ENCODE measurements around the gene SLC16A8. TPM values are rescaled to one million over a fixed set of nuclear protein-coding genes. Genes with fewer than 3 reads are reported as not detected.
A peak's percentile ranks its signal among the peaks of the same experiment; 100 is the strongest.
"Not testable (repeated sequence)": the region's sequence is repeated elsewhere in the genome, so short reads cannot be mapped to it uniquely, and the experiment has no call there.

The SLC16A8 gene
- total and polyA plus RNA-seq, 8 donors = 0.38 to 2.1 (median 1.3) TPM

- peaks cover 28 to 45% of the 10 kb centered on the region in 2 donors for H3K27me3 ChIP-seq
- TF ChIP-seq, protein P1, sequence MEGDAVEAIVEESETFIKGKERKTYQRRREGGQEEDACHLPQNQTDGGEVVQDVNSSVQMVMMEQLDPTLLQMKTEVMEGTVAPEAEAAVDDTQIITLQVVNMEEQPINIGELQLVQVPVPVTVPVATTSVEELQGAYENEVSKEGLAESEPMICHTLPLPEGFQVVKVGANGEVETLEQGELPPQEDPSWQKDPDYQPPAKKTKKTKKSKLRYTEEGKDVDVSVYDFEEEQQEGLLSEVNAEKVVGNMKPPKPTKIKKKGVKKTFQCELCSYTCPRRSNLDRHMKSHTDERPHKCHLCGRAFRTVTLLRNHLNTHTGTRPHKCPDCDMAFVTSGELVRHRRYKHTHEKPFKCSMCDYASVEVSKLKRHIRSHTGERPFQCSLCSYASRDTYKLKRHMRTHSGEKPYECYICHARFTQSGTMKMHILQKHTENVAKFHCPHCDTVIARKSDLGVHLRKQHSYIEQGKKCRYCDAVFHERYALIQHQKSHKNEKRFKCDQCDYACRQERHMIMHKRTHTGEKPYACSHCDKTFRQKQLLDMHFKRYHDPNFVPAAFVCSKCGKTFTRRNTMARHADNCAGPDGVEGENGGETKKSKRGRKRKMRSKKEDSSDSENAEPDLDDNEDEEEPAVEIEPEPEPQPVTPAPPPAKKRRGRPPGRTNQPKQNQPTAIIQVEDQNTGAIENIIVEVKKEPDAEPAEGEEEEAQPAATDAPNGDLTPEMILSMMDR (IDR thresholded peaks at IDR 0.05) = no peak
- ATAC-seq = no peak
- H3K9me3 ChIP-seq = no peaks in the 10 kb centered on the region
- H3K36me3 ChIP-seq = peaks cover 0 to 16% of the 10 kb centered on the region in 2 donors
- no peak overlapping the region for H3K27ac ChIP-seq
- H3K4me3 ChIP-seq = no peak overlapping the region
- intact Hi-C loops (cut with DNase I) = no loop called here
- peak in 1 of 4 donors; percentile 34 for DNase-seq
- peaks cover 15 to 26% of the 10 kb centered on the region in 2 donors for H3K4me1 ChIP-seq
Observed at GRCh38 chr22:38079804-38080203, 4.2 kb downstream of the SLC16A8 start.

- intact Hi-C loops (cut with DNase I); H3K9me3 ChIP-seq; ATAC-seq; H3K4me3 ChIP-seq; H3K27ac ChIP-seq: not testable (repeated sequence)
- Histone ChIP-seq H3K36me3 (peaks cover 0 to 22% of the 10 kb centered on the region in 2 donors), H3K4me1 (peaks cover 15 to 26% of the 10 kb centered on the region in 2 donors), H3K27me3 (peaks cover 28 to 44% of the 10 kb centered on the region in 2 donors)
- DNase-seq = peak in 1 of 4 donors; percentile 5
Observed at GRCh38 chr22:38079208-38079607, 4.8 kb downstream of the SLC16A8 start.

- Histone ChIP-seq H3K9me3 (no peaks in the 10 kb centered on the region), H3K4me1 (peaks cover 15 to 26% of the 10 kb centered on the region in 2 donors), H3K27me3 (peaks cover 24 to 34% of the 10 kb centered on the region in 2 donors), H3K4me3 (no peak overlapping the region), H3K27ac (no peak overlapping the region), H3K36me3 (peaks cover 0 to 32% of the 10 kb centered on the region in 2 donors)
- no peak for ATAC-seq
- peak in 1 of 4 donors; percentile 67 for DNase-seq
- intact Hi-C loops (cut with DNase I) = no loop called here
- TF ChIP-seq, protein P1 (IDR thresholded peaks at IDR 0.05) = no peak
Observed at GRCh38 chr22:38078046-38078840, 5.7 kb downstream of the SLC16A8 start.

- Histone ChIP-seq H3K9me3 (no peaks in the 10 kb centered on the region), H3K27me3 (peaks cover 17 to 27% of the 10 kb centered on the region in 2 donors), H3K36me3 (peaks cover 0 to 38% of the 10 kb centered on the region in 2 donors), H3K4me1 (peaks cover 15 to 24% of the 10 kb centered on the region in 2 donors), H3K27ac (no peak overlapping the region), H3K4me3 (no peak overlapping the region)
- TF ChIP-seq, protein P1 (IDR thresholded peaks at IDR 0.05) = no peak
- DNase-seq (peak in 1 of 4 donors; percentile 67), ATAC-seq (no peak)
- intact Hi-C loops (cut with DNase I) = no loop called here
Observed at GRCh38 chr22:38077595-38077994, 6.4 kb downstream of the SLC16A8 start.

DNA sequence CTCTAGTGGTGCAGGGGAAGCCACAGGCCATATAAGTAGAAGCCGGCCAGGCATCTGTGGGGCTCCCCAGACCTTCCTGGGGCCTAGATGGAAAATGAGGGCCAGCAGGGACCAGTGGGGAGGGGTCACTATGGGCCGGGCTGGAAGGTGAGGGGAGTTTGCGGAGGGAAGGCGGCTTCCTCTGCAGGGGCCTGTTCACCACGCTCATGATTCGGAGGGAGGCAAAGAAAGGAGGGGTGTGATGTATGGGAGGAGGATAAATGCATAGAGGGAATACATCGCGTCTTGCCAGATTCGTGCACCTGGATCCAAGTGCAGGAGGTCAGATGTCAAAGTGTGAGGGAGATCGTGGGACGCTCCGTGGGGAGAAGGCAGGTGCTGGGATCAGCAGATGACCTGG, 6.9 kb downstream of the SLC16A8 start:
- H3K27ac ChIP-seq = no peak overlapping the region
- TF ChIP-seq, protein P1 (IDR thresholded peaks at IDR 0.05) = no peak
- no peak overlapping the region for H3K4me3 ChIP-seq
- ATAC-seq (no peak), DNase-seq (peak in 1 of 4 donors; percentile 43)
- peaks cover 12 to 22% of the 10 kb centered on the region in 2 donors for H3K27me3 ChIP-seq
- peaks cover 11 to 19% of the 10 kb centered on the region in 2 donors for H3K4me1 ChIP-seq
- H3K36me3 ChIP-seq = peaks cover 0 to 43% of the 10 kb centered on the region in 2 donors
- H3K9me3 ChIP-seq = no peaks in the 10 kb centered on the region
- intact Hi-C loops (cut with DNase I) = no loop called here

Data from left lung (tissue), 10 donors.